Fibroblast of mammary gland (primary cell): Measurements from ENCODE around the gene GUCY1A1.

Experiments used
- DNase-seq: peaks from one replicate; pipeline ENCODE4 v3.0.0-alpha.2; 2010; ENCODE audit warnings: low read depth
- H3K4me3 ChIP-seq: 2 replicates; pipeline ENCODE4 v1.5.1; 2011; ENCODE audit warnings: low read depth, mild to moderate bottlenecking, low read length, moderate library complexity; ENCODE audit not compliant: control insufficient read depth
- TF ChIP-seq, protein P1 (sequence below): conservative IDR thresholded peaks from 2 replicates; pipeline ENCODE4 v1.5.1; 2011; ENCODE audit warnings: low read depth, low read length, inconsistent platforms; ENCODE audit not compliant: control insufficient read depth, insufficient read depth

Gene GUCY1A1

DNA sequence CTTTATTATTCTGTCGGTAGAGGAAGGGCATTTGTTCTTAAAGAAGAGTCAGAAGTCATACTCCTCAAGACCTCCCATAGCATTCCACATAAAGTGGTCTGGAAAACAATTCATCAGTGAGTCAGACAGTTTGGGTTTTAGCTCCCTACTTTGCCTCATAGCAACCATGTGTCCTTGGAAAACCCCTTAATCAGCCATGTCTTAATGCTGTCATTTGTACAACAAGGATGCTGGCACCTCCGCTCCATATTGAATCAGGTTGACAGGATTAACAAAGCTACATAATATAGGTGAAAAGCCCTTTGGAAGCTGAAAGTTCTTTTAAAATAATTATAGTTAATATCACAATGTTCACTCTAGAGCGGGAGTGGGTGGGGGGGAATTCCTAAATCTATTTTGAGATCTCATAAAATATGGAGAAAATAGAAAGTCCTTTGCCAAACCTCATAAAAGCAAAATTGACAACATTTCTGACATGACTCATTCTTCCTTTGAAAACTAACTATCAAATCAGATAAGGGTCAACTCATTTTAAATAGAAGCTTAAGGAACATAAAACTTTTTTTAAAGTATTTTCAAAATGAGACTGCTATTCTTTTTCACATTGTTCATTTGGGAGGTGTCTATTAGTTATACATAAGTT lies 37.3 kb upstream of the GUCY1A1 start:
- peak; percentile 61 for DNase-seq
- H3K4me3 ChIP-seq: no peak overlapping the region
- TF ChIP-seq, protein P1, sequence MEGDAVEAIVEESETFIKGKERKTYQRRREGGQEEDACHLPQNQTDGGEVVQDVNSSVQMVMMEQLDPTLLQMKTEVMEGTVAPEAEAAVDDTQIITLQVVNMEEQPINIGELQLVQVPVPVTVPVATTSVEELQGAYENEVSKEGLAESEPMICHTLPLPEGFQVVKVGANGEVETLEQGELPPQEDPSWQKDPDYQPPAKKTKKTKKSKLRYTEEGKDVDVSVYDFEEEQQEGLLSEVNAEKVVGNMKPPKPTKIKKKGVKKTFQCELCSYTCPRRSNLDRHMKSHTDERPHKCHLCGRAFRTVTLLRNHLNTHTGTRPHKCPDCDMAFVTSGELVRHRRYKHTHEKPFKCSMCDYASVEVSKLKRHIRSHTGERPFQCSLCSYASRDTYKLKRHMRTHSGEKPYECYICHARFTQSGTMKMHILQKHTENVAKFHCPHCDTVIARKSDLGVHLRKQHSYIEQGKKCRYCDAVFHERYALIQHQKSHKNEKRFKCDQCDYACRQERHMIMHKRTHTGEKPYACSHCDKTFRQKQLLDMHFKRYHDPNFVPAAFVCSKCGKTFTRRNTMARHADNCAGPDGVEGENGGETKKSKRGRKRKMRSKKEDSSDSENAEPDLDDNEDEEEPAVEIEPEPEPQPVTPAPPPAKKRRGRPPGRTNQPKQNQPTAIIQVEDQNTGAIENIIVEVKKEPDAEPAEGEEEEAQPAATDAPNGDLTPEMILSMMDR: no peak

DNA sequence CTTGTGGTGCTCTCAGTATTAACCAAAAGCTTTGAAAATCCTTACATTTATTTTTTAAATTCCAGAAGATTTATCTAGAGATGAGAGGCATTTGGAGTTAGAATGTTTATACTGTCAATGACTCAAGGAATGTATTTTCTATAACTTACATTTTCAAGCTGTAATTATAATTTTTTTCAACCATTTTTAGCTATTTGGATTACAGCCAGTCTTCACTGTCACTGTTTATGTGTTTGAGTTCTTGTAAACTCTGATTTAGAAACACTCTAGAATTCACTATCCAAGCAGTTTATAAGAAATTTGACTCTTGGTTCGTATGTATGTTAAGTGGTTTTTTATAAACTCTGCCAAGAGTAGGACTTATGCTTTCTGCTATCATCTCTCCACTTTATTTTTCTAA lies 36.7 kb upstream of the GUCY1A1 start:
- DNase-seq: no peak
- TF ChIP-seq, protein P1: no peak
- H3K4me3 ChIP-seq: no peak overlapping the region

DNA sequence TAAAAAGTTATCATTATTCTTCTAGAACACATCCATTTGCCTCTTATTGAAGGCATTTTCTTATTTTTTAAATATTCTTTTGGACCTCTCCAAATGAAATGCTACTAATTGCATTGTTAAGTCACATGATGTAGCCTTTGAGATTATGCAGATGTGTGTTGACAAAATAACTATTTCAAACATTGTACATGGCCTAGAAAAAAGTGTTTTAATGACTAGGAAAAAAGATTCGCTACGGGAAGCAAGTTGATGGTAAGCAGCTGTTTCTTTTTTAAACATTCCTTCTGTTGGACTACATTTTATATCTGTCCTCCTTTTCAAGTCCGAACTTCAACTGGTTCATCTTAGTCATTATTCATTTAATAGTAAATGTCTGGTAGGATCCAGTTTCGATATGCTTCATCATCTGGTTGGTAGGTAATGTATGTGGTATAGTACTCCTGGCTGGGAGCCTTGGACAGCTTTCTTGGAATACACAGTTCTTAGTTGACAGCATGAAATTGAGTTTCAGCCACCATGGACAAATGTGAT lies 34.3 kb upstream of the GUCY1A1 start:
- no peak for DNase-seq
- H3K4me3 ChIP-seq: no peak overlapping the region
- TF ChIP-seq, protein P1: no peak

DNA sequence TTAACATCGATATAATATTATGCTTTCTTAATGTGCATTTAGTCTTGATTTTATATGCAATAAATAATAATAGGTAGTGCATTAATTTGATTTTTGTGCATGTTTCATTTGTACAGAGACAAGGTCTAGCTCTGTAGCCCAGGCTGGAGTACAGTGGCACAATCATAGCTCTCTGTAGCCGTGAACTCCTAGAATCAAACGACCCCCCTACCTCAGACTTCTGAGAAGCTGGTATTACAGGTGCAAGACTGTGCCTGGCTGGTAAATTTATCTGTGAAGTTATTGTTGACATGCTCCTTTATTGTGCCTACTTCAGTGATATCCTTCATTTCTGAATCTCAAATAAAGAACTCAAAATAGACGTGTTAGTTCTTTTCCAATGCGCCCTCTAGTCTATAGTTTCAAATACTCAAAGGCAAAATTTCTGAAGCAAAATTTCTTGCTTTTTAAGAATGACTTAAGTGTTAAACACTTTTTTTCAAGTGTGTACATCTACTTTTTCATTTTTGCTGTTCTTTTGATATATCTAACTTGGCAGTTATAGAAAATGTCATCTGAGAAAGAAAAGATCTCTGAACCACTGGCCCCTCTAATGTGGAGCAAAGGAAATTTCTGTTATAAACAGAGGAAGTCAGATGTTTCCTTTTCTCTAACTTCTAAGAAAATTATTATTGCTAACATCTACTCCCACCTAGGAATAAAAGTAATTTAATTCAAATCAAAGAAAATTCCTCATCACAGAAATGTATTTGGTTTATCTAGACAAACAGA lies 28.3 kb upstream of the GUCY1A1 start:
- TF ChIP-seq, protein P1: no peak
- DNase-seq: no peak
- H3K4me3 ChIP-seq: no peak overlapping the region

DNA sequence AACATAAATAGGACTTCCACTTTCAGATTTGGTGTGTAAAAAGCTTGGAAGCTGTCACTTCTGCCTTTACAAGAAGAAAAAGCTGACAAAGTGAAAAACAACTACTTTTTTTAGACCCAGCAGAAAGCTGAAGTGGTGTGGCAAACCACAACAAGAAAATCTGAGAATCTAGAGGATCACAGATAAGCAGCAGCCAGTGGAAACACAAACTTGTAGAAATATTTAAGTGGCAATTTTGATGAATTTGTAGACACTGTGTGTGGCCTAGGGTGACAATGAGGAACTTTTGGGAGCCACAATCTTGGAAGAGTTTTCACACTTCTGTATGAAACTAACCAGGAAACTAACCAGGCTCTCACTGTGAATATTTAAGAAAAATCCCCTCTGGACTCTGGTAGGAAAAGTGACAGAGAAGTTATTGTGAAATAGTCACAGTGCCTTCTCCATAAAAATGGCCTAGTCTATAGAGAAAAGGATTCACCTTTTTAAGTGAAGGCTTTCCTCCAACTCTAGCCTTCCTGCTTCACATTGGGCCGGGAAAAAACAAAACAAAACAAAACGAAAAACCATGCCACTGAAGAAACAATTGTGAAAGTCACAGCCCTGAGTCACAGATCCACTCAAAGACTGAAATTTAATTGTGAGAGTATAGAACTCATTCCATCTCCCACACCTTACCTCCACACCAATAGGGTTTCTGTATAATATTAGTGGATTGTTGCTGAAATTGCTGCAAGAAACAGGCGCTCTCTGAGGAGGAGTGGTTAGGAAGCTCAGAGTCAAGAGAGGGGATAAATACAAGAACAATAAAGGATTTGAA lies 26.7 kb upstream of the GUCY1A1 start:
- no peak for DNase-seq
- no peak overlapping the region for H3K4me3 ChIP-seq
- TF ChIP-seq, protein P1: no peak

DNA sequence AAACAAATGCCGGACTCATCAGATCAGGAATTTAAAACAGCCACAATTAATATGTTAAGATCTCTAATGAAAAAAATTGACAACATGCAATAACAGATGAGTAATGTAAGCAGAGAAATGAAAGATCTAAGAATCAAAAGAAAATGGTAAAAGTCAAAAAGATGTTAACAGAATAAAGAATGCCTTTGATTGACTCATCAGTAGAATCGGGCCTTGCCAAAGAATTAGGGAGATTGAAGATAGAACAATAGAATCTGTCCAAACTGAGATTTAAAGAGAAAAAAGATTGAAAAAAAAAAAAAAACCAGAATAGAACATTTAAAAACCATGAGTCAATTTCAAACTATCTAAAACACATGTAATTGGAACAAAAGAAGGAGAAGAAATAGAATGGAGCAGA lies 25.9 kb upstream of the GUCY1A1 start:
- H3K4me3 ChIP-seq: no peak overlapping the region
- TF ChIP-seq, protein P1: no peak
- DNase-seq: no peak
